GM21447 (cell line): ENCODE results near the gene SFI1.

Experiments used
- ATAC-seq: cut with Tn5 transposase; IDR thresholded peaks from one replicate; pipeline ENCODE4 v1.9.1; 2021; ENCODE audit not compliant: unreplicated experiment

The SFI1 gene

GRCh38 chr22:31614781-31615490, 118.6 kb downstream of the SFI1 start:
- no peak for ATAC-seq

GRCh38 chr22:31615491-31615860, 119.1 kb downstream of the SFI1 start:
- no peak for ATAC-seq

GRCh38 chr22:31615940-31616314, 119.6 kb downstream of the SFI1 start:
- peak; percentile 34 for ATAC-seq

- peak; percentile 80 for ATAC-seq
These were observed 120.1 kb downstream of the SFI1 start for GRCh38 chr22:31616315-31616980.

DNA sequence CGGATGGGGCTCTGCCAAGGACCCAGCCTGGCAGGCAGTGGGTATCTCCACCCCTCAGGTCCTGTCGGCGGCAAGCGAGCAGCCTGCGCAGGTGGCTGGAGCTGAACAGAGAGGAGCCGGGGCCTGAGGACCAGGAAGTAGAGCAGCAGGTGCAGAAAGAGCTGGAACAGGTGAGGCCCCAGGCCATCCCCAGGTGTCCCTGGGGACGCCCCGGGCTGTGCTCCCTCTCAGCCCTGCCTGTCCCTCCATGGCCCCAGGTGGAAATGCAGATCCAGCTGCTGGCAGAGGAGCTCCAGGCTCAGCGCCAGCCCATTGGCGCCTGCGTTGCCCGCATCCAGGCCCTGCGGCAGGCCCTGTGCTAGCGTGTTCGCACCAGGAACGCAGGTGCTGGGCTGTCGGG, 121.7 kb downstream of the SFI1 start:
- no peak for ATAC-seq

DNA sequence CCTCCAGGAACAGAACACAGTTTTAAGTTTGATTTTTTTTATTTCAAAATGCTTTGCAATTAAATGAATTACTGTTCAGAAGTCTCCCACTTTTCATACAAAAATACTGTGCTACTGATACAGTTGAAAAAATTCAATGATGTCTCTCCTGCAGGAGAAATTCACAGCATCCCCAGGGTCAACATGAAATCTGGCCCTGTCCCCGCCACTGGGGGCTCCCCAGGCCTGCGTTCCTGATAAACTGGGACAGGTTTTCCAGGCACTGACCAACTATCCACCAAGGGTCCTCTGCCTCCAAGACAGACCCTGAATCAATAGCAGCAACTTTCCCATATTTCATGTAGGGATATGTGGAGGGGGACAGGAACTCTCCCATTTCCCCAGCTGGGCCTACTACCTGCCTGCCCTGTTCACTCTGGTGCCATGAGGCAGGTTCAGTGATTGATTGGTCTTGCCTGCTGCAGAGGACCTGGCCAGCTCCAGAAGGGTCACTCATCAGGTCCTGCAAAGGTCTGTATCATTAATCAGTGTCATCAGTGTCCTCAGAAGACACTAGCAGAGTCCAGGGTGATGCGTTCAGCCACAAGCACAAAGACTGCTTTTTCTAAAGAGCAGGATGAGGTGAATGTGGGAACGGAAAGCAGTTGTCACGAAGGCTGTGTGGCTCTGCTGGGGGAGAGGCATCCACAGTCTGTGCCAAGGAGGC, 122.3 kb downstream of the SFI1 start:
- ATAC-seq, result no peak

DNA sequence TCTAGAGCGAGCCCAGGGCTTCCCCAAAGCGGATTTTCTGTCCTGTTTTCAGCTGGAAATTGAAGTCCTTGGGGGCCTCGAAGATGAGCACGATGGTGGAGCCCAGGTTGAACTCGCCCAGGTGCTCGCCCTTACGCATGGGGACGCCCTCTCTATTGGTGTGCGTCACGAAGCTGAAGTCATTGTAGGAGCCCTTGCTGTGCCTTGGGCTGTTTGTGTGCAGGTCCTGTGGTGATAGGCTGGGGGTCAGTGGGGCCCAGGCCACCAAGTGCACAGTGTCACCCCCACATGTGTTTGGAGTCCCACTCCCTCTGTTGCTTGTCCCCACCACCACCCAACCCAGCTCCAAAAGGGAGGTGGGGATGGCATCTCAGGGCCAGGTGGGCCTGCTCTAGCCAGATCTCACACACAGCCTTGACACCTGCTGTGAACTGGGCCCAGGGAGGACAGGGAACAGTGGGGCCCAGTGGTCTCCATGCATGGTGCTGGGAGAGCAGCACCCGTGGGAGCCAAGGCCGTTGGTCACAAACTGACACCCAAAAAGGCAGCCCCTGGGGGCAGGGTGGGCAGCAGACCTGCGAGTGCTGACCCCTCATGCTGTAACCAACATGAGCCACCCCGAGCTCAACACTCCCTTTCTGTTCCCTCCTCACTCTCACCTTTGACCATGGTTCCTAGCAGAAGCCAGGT, 123.4 kb downstream of the SFI1 start:
- no peak for ATAC-seq

- ATAC-seq, result no peak
These were observed 124.6 kb downstream of the SFI1 start for GRCh38 chr22:31620756-31621480.

DNA sequence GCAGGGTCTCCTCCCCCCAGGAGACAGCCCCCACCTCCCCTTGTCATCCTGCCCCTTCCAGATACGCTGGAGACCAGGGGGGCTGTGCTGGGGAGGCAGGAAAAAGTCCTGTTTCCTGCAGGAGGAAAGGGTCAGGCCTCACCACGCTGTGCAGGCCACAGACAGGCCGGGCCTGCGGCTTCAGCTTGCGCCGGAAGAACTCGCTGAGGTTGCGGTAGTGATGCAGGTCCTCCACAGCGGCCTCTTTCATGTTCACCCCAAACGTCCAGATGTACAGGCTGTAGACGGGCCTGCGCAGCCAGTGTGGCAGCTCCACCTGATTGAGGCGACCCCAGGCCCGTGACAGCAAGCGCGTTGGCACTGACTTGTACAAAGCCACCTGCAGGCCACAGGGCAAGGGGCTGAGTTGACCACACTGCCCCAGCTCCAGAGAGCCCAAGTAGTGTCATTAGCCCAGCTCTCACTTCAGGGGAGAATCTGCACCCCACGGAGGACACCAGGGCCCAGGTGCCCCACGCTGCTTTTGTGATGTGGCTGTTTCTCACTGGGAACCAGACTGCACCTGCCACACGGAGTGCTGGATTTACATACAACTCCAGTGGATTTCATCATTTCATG, 125.3 kb downstream of the SFI1 start:
- ATAC-seq, result no peak

GRCh38 chr22:31622980-31623379, 126.6 kb downstream of the SFI1 start:
- ATAC-seq, result no peak

GRCh38 chr22:31623592-31624304, 127.4 kb downstream of the SFI1 start:
- ATAC-seq, result no peak

GRCh38 chr22:31625257-31625640, 128.9 kb downstream of the SFI1 start:
- ATAC-seq, result no peak

DNA sequence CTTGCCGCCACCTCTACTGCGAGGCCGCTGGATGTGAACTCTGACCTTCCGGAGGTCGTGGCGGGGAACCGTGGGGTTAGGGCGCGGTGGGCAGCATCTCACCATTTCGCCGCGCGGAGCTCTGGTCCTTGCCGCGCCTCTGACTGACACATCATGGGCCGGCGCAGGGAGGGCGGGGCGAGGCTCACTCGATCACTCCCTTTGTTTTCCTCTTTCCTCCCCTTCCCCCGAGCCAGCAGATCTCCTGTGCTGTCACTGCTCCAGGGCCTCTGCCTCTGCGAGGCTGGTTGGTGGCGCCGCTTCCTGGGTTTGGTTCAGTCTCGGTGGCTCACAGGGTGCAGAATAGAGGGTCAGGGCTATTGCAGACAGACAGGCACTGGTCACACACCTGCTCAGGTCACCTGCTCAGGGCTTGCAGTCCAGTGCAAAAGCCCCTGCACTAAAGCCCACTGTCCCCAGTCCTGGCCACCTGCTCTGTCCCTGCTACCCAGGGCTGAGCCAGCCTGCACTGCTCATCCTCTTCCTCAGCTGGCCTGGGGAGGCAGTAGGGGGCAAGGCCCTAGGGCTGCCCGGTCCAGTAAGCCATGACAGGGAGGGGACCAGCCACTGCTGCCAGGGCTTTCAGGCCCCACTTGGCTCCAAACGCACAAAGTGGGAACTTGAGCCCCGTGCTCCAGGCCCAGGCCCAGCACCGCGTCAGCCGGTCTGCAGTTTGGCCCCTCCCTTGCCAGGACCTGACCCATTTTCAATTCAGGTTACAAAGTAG, 129.5 kb downstream of the SFI1 start:
- no peak for ATAC-seq

- no peak for ATAC-seq
These were observed 130.3 kb downstream of the SFI1 start for GRCh38 chr22:31626427-31627150.

GRCh38 chr22:31627223-31627731, 130.9 kb downstream of the SFI1 start:
- no peak for ATAC-seq

DNA sequence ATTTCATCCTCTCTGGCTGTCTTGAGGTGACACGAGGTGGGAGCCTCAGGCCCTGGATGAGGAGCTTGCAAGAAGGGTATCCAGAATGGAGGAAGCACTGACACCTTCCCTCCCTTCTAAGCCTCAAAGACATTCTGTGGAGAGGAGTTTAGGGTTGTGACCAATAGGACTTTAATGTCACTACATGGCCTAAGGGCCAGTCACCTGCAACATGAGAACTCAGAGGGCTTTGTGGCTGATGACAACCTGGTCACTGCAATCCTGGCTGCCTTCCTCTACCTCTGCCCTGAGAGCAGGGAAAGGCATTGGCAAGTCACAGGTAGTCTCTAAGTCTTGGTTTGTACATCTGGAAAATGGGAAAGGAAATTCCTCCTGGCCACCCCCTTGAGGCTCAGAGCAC, 132.0 kb downstream of the SFI1 start:
- ATAC-seq, result no peak

DNA sequence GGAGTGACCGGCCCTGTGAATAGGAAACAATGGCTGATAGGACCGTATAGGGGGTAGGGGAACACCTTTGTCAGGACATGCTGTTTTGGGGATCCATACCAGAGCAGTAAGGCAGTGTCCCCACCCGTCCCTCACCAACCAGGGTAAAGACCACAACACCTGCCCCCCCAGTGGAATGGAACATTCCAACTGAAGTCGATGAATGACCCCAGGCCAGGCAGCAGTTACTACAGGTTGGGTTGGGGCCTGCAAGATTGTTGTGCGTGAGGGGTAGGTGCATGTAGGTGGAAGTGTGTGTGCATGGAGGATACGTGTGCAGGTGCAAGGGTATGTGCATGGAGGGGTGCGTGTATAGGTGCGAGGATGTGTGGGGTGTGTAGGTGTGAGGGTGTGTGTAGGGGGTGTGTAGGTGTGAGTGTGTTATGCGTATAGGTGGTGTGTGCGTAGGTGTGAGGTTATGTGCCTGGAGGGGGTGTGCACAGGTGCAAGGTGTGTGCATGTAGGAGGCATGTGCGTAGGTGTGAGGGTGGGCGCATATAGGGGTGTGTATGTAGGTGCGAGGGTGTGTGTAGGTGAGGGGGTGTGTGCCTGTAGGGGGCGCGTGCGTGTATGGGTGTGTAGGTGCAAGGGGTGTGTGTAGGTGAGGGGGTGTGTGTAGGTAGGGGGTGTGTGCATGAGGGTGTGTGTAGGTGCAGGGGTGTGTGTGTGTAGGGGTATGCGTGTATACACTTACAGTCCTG, 132.8 kb downstream of the SFI1 start:
- ATAC-seq, result no peak

GRCh38 chr22:31629741-31630184, 133.4 kb downstream of the SFI1 start:
- ATAC-seq, result no peak
